ENCODE results near the gene PLAC8L1.
"Not testable (repeated sequence)": the region's sequence is repeated elsewhere in the genome, so short reads cannot be mapped to it uniquely, and the experiment has no call there.

PLAC8L1 gene, protein sequence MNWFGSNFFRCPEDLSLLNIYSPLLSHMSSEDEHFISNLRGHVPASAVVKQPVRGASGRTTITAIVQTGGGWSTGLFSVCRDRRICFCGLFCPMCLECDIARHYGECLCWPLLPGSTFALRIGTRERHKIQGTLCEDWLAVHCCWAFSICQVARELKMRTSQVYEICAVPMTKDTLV

DNA sequence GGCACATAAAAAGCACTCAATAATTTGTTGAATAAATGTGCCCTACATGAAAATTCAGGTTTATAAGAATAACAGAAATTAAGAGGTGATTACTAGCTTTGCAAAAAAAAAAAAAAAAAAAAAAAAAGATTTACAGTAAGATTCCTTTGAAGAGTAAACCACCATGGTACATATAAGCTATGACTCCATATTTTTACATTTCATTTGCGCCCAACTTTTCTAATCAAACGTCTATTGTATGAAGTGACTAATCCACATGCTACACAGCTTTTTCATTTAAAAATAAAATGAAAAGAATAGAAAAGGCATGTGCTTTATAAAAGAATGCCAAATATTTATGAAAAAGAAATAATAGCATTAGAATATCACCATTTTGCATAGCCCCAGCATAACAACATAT is at the start of gene PLAC8L1:
Gene PLAC8L1, minus strand, starts transcription at position 101 of the 400 bp plus-strand sequence. CDS start 1,266 bp downstream, outside the sequence.
- H3K4me3 ChIP-seq (ENCODE audit: low read depth, low read length) = no peak within 1 kb of the TSS
- TF ChIP-seq, protein P1, sequence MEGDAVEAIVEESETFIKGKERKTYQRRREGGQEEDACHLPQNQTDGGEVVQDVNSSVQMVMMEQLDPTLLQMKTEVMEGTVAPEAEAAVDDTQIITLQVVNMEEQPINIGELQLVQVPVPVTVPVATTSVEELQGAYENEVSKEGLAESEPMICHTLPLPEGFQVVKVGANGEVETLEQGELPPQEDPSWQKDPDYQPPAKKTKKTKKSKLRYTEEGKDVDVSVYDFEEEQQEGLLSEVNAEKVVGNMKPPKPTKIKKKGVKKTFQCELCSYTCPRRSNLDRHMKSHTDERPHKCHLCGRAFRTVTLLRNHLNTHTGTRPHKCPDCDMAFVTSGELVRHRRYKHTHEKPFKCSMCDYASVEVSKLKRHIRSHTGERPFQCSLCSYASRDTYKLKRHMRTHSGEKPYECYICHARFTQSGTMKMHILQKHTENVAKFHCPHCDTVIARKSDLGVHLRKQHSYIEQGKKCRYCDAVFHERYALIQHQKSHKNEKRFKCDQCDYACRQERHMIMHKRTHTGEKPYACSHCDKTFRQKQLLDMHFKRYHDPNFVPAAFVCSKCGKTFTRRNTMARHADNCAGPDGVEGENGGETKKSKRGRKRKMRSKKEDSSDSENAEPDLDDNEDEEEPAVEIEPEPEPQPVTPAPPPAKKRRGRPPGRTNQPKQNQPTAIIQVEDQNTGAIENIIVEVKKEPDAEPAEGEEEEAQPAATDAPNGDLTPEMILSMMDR (IDR thresholded peaks at IDR 0.05; ENCODE audit: low read depth, low read length) = no peak

DNA sequence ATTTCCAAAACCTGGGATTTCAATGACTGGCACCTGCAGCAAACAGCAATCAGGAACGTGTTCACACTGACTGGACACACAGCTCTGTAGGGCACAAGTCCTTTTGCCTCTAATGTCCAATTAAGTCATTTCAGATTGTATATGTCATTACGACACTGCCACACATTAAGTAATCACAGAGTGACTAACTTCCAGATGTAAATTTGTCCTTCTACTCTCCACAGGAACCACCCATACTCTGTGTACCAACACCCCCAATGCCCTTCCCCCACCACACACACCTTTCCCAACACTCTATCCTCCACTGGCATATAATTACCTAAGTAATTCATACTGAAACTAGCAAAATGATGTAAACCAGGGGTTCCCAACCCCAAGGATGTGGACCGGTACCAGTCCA is 46.6 kb upstream of the PLAC8L1 start:
- H3K4me3 ChIP-seq (ENCODE audit: low read depth, low read length) = no peak overlapping the region
- TF ChIP-seq, protein P1 (IDR thresholded peaks at IDR 0.05; ENCODE audit: low read depth, low read length) = no peak

- H3K4me3 ChIP-seq (ENCODE audit: low read depth, low read length) = no peak overlapping the region
- TF ChIP-seq, protein P1 (IDR thresholded peaks at IDR 0.05; ENCODE audit: low read depth, low read length) = no peak
Measured at GRCh38 chr5:146137967-146138403, 32.6 kb upstream of the PLAC8L1 start.

DNA sequence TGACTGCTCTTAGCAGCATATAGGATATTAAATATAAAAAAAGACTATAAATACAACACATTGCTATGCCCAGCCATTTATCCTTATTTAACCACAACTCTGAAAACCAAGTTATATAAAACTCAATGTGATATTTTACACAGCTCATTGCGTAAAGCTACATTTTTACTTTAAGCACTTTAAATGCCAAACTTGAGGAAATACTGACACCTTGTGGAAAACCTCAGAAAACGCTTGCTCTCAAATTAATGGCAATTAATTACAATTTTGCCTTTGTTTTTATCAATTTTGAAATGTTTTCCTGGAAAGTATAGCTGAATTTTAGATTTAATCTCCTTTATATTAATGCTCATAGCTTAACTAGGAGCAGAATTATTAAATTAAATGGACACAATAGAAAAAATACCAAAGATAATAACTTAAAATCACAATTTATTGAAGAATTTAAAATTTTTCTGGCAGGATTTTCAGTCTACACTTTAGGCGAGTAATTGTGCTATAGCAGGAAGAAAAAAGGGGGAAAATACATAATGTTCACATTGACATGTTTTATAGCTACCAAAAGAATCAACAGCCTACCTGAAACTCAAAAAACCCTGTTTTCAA is 25.2 kb upstream of the PLAC8L1 start:
- TF ChIP-seq, protein P1 (IDR thresholded peaks at IDR 0.05; ENCODE audit: low read depth, low read length) = no peak
- no peak overlapping the region for H3K4me3 ChIP-seq (ENCODE audit: low read depth, low read length)

DNA sequence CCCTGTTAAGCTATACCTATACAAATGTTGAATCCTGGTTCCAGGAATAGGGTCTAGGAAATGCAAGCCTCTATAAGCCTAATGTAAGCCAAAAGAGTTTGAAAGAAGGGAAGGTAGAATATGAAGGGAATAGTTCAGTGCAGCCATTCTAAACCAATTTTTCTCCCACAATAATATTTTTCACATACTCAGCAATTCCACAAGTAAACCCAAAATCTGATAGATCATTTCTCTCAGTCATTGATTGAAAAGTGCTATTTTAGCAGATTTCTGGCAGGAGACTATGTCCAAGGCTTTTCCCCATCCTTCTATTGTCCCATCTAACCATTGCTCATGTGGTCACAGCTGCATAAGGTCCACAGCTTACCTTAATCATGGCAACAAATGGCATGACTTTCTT is 20.7 kb upstream of the PLAC8L1 start:
- no peak overlapping the region for H3K4me3 ChIP-seq (ENCODE audit: low read depth, low read length)
- TF ChIP-seq, protein P1 (IDR thresholded peaks at IDR 0.05; ENCODE audit: low read depth, low read length) = no peak

GRCh38 chr5:146124580-146124979 is 19.2 kb upstream of the PLAC8L1 start:
- H3K4me3 ChIP-seq (ENCODE audit: low read depth, low read length) = no peak overlapping the region
- TF ChIP-seq, protein P1 (IDR thresholded peaks at IDR 0.05; ENCODE audit: low read depth, low read length) = no peak

DNA sequence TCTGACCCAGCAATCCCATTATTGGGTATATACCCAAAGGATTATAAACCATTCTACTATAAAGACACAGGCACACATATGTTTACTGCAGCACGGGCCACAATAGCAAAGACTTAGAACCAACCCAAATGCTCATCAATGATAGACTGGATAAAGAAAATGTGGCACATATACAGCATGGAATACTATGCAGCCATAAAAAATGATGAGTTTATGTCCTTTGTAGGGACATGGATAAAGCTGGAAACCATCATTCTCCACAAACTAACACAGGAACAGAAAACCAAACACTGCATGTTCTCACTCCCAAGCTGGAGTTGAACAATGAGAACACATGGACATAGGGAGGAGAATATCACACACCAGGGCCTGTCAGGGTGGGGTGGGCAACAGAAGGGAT is 16.1 kb upstream of the PLAC8L1 start:
- not testable (repeated sequence) for H3K4me3 ChIP-seq (ENCODE audit: low read depth, low read length)

All from WI38 (cell line).